GM12874 (cell line): ENCODE measurements around the gene GLB1L2.

ENCODE experiments used
- CTCF ChIP-seq: IDR thresholded peaks from 2 replicates; pipeline ENCODE4 v1.5.1; 2011; ENCODE audit warnings: low read depth, mild to moderate bottlenecking, control low read depth, low read length, moderate library complexity; ENCODE audit not compliant: insufficient read depth

Gene GLB1L2

GRCh38 chr11:134338654-134339053 is 6.9 kb downstream of the GLB1L2 start:
- no peak for TF ChIP-seq CTCF

- TF ChIP-seq CTCF, result no peak
These were observed 8.0 kb downstream of the GLB1L2 start for GRCh38 chr11:134339756-134340155.

GRCh38 chr11:134340354-134340964 is 8.7 kb downstream of the GLB1L2 start:
- no peak for TF ChIP-seq CTCF

- TF ChIP-seq CTCF, result no peak
These were observed 10.2 kb downstream of the GLB1L2 start for GRCh38 chr11:134341805-134342571.

- TF ChIP-seq CTCF, result no peak
These were observed 11.0 kb downstream of the GLB1L2 start for GRCh38 chr11:134342572-134343340.

GRCh38 chr11:134343646-134344045 is 11.9 kb downstream of the GLB1L2 start:
- no peak for TF ChIP-seq CTCF

GRCh38 chr11:134345237-134345550 is 13.4 kb downstream of the GLB1L2 start:
- no peak for TF ChIP-seq CTCF
